Astrocyte of the spinal cord (primary cell): Measurements from ENCODE around the gene HNRNPLL.

Experiments used
- DNase-seq: peaks from one replicate; pipeline ENCODE4 v3.0.0; 2011; ENCODE audit warnings: low read depth, low spot score
- H3K4me3 ChIP-seq: 2 replicates; pipeline ENCODE4 v1.5.1; 2011; ENCODE audit warnings: low read depth, mild to moderate bottlenecking, low read length, moderate library complexity
- in situ Hi-C: cut with HindIII; loops from 2 replicates; pipeline ENCODE4 v1.10.0; 2017; ENCODE audit warnings: low sequenced_read_pairs
- TF ChIP-seq, protein P1 (sequence below): IDR thresholded peaks from 2 replicates; pipeline ENCODE4 v1.5.1; 2012; ENCODE audit warnings: low read depth, mild to moderate bottlenecking, low read length, inconsistent platforms

The HNRNPLL gene

DNA sequence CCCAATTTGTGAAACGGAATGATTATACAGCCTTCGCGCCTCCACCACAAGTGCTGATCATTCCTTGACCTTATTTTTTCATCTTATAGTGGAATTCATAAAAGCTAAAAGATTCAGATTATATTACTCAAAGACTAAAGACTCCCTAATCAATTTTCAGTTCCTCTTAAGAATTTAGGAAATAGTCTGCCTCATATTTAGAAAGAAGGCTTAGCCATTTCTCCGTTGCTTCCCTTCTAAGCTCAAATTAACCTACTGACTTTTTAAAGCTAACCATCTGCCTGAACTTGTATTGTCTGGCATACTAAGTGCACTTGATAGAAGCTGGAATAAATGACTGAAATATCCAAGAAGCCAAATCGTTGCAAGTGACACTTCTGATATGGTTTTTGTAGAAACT is 44.7 kb downstream of the HNRNPLL start:
- in situ Hi-C loops = no loop called here
- no peak for DNase-seq
- H3K4me3 ChIP-seq = no peak overlapping the region
- TF ChIP-seq, protein P1, sequence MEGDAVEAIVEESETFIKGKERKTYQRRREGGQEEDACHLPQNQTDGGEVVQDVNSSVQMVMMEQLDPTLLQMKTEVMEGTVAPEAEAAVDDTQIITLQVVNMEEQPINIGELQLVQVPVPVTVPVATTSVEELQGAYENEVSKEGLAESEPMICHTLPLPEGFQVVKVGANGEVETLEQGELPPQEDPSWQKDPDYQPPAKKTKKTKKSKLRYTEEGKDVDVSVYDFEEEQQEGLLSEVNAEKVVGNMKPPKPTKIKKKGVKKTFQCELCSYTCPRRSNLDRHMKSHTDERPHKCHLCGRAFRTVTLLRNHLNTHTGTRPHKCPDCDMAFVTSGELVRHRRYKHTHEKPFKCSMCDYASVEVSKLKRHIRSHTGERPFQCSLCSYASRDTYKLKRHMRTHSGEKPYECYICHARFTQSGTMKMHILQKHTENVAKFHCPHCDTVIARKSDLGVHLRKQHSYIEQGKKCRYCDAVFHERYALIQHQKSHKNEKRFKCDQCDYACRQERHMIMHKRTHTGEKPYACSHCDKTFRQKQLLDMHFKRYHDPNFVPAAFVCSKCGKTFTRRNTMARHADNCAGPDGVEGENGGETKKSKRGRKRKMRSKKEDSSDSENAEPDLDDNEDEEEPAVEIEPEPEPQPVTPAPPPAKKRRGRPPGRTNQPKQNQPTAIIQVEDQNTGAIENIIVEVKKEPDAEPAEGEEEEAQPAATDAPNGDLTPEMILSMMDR = no peak

DNA sequence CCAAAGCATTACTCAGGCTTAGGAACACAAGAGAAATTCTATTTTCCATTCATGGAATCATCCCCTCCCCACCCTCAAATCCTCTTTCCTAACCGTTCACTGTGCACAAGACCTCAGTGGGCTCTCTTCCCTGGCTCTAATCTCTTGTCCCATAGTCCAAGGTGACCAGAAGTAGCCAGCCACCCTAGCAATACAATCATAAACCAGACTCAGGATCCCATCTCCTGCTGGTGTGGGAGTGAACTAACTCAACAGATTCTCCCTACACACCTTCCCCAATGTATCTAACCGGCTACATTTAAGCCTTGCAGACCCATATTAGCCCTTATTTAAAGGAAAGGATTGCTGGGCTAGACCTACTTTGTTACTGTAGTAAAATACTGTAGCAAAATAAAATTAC is 45.5 kb downstream of the HNRNPLL start:
- TF ChIP-seq, protein P1 = no peak
- no peak for DNase-seq
- no peak overlapping the region for H3K4me3 ChIP-seq
- in situ Hi-C loops = no loop called here

DNA sequence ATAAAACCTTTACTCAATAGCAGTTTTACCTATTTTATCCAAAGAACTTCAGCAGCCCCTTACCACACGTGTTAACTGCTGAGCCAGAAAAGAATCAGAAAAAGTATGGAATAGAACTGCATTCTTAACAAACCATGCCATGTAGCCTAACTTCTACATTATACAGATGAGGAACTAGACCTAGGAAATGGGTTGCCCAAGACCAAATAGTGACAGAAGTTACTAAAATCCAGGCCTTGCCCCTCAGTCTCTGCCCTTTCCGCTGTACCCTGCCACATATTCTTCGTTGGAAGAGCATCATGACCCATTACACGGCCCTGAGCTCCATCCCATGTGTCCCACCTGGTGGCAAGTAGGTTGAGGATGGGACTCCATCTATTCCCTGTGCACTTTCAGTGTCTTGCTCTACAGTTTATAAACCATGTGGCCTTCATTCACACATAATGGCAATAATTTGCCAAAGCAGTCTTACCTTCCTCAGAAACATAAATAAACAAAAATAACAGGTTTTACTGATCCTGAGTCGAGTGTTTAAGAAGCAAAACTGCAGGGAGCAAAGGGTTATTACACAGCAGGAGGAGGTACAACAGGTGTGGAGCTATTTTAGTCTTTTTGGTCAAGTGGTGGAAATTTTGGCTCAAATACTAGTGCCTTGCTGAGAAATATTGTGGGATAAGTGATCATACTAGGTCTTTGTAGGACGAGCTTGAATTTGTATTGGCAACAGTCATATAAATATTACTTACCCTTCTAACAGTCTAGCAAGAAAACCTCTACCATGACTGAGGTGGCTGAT is 46.5 kb downstream of the HNRNPLL start:
- in situ Hi-C loops = no loop called here
- H3K4me3 ChIP-seq = no peak overlapping the region
- DNase-seq = no peak
- TF ChIP-seq, protein P1 = no peak

DNA sequence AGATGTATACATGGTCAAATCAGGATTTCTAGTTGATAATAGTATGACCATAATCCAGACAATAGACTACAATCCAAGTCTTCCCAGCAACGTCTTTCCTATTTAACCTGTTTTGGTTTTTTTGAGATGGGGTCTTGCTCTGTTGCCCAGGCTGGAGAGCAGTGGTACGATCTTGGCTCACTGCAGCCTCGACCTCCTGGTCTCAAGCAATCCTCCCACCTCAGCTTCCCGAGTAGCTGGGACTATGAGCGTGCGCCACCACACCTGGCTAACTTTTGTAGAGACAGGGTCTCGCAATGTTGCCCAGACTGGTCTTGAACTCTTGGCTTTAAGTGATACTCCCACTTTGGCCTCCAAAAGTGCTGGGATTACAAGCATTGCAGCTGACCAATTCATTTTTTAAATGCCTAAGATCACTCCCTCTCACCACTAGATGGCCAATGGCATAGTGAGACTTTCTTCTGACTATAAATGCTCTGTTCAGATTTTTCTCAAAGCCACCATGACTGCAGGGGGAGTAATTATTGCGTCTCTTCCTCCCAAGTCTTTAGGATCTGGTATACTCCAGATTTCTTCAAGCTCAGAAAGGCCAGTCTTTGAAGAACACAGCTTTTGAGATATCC is 47.6 kb downstream of the HNRNPLL start:
- TF ChIP-seq, protein P1 = peak; percentile 59
- peak; percentile 20 for DNase-seq
- in situ Hi-C loops = no loop called here
- no peak overlapping the region for H3K4me3 ChIP-seq

DNA sequence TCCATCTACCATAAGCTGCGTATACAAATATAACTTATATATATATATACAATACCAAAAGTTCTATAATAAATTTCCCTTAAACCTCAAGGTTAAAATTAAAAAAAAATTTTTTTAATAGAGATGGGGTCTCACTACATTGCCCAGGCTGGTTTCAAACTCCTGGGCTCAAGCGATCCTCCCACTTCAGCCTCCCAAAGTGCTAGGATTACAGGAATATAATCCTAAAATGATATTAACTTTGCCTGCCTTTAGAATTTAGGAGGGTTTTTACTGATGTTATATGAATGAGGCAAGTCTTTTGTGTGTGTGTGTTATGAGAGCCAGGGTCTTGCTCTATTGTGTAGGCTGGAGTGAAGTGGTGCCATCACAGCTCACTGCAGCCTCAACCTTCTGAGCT is 49.2 kb downstream of the HNRNPLL start:
- no peak for DNase-seq
- in situ Hi-C loops = no loop called here
- no peak overlapping the region for H3K4me3 ChIP-seq
- TF ChIP-seq, protein P1 = no peak

DNA sequence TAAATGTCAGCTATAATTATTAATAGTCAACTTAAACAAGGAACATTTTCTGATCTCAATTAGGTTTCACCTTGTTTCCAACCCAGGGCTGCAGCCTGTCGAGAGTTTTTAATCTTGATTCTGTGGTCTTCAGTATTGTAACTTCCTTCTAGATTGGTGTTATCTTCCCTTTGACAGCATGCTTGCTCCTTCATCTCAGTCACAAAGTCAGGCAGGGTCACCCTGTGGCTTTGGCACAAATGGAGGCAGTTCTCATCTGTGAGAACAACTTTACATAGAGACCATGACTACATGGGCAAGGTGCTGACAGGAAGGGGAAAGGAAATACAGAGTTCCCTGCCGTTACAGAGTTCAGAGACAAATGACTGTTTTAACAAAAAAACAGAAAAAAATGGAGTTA is 50.5 kb downstream of the HNRNPLL start:
- in situ Hi-C loops = no loop called here

More for the DNA sequence above, 50.5 kb downstream of the HNRNPLL start:
- H3K4me3 ChIP-seq = no peak overlapping the region
- no peak for DNase-seq
- TF ChIP-seq, protein P1 = no peak
